H4 (cell line): Measurements from ENCODE around the gene ATP12A. TPM values are rescaled to one million over a fixed set of nuclear protein-coding genes. Genes with fewer than 3 reads are reported as not detected.
A peak's percentile ranks its signal among the peaks of the same experiment; 100 is the strongest.

ENCODE experiments used
- DNase-seq: peaks from one replicate; pipeline ENCODE4 v3.0.0-alpha.2; 2015; ENCODE audit warnings: low spot score
- total RNA-seq: library from RNA; depleted of rRNA; stranded (reverse); fragments of >200 nt; shearing (Covaris generic); gene quantifications from 2 replicates; pipeline ENCODE4 v1.2.3, GENCODE V29; 2014

Gene ATP12A
- total RNA-seq, 1 experiment from 2014 or later = 0.08 TPM

DNA sequence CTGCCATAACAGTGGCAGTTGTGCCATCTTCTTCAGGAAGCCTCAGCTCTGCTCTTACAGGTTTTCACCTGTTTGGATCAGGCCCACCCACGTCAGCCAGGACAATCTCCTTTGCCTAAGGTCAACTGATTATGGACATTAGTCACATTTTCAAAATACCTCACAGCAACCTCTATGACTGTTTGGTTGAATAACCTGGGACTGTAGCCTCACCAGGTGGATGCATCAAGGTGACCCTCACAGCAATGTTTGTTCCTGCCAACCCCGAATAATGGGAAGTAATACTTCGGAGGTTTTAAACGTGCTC lies 17.2 kb upstream of the ATP12A start:
- DNase-seq = no peak

GRCh38 chr13:24663586-24663985 lies 16.6 kb upstream of the ATP12A start:
- DNase-seq = no peak

DNA sequence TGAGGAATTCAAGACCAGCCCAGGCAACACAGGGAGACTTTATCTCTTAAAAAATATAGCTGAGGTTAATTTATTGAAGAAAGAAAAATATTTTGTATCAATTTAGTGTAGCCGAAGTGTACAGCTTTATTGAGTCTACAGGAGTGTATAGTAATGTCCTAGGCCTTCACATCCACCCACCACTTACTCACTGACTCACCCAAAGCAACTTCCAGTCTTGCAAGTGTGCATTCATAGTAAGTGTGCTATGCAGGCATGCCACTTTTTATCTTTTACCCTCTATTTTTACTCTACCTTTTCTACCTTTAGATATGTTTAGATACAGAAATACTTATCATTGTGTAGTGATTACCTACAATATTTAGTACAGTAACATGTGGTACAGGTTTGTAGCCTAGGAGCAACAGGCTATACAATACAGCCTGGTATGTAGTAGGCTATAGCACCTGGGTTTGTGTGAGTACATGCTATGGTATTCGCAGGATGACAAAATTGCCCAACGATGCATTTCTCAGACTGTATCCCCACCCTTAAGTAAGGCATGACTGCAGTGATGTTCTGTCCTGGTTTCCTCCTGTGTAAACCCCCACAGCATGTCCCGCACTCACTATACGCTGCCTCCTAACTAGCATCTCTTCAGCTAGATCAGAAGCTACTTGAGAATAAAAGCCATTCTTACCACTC lies 15.3 kb upstream of the ATP12A start:
- DNase-seq = no peak

- no peak for DNase-seq
Measured at GRCh38 chr13:24668511-24668910, 11.7 kb upstream of the ATP12A start.

GRCh38 chr13:24668955-24669582 lies 11.1 kb upstream of the ATP12A start:
- DNase-seq = no peak

GRCh38 chr13:24670174-24670573 lies 10.0 kb upstream of the ATP12A start:
- DNase-seq = no peak

- DNase-seq = peak; percentile 45
Measured at GRCh38 chr13:24670961-24671381, 9.2 kb upstream of the ATP12A start.

DNA sequence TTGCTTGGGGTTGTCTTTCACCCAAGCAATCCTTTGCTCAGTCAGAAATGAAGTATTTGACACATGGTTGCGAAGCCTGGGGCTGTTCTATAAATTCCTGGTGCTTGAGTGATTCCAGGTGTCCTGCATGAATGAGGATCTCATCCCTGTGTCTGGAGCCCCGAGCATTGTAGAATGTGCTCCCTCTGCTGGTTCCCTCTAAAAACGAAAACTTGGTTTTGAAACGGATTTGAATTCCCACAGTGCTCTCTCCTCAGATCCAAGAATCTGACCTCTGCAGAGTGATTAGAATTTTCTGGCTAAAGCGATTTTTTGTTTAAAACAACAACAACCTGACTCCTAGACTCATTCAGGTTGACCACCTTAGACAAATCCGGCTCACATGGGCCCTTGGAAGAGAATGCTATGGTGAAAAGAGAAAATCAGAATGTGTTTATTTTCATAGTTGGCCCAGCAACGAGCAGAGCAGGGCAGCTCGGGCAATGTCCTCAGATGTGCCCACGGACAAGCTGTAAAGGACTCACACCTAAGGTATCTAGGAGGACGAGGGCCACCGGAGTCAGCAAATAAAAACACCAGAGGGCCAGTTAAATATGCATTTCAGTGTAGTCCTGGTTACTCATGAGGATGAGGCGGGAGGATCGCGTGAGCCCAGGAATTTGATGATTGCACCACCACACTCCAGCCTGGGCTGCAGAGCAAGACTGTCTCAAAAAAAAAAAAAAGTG lies 8.7 kb upstream of the ATP12A start:
- DNase-seq = peak; percentile 38

GRCh38 chr13:24672141-24673132 lies 7.8 kb upstream of the ATP12A start:
- DNase-seq = no peak

DNA sequence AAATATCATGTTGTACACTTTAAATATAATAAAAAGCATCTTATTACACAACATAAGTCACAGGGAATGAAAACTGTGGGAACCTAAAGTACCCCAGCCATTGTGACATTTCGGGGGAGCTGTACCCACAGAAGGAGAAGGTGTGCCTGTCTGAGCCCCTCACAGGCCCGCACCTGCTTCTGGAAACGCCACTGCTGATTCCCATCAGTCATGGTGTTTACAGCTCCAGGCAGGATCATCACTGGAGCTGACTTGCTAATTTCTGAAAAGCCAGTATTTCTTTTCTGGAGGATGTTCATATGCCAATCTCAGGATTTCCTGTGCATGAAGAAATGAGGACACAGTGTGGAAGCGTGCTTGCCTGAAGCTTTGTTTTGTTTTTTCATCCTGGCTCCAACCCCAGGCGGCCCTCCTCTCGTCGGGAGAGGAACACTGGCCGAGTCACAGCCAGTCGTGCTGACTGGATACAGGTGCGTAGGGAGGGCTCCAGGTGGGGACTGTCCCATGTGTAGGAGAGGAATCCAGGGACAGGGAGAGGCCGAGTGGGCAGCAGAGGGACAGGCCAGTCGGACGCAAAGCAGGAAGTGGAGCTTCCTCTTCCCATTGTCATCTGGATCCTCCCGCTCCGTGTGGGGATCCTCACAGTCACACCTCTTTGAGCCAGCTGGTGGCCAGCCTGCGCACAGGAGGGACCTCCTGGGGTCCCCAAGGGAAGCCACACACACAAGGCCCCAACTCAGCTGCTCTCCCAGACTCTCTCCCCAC lies 4.2 kb upstream of the ATP12A start:
- no peak for DNase-seq

GRCh38 chr13:24678151-24678550 lies 2.1 kb upstream of the ATP12A start:
- no peak for DNase-seq

DNA sequence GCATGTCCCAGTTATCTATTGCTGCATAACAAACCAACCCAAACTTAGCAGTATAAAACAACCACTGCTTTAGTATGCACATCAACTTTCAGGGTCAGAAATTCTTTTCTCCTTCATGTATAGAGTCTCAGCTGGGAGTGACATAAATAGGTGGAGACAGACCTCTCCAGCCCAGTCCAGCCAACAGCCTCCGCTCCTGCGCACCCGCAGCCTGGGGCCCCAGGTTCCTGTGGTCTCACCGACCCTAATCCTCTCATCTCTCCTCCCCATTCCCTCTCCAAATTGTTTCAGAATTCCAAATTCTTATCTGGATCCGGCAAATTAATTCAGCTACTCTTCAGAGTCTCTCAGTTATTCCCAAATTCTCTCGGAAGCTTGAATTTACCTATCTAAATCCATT lies 522 bp upstream of the ATP12A start:
- no peak for DNase-seq

DNA sequence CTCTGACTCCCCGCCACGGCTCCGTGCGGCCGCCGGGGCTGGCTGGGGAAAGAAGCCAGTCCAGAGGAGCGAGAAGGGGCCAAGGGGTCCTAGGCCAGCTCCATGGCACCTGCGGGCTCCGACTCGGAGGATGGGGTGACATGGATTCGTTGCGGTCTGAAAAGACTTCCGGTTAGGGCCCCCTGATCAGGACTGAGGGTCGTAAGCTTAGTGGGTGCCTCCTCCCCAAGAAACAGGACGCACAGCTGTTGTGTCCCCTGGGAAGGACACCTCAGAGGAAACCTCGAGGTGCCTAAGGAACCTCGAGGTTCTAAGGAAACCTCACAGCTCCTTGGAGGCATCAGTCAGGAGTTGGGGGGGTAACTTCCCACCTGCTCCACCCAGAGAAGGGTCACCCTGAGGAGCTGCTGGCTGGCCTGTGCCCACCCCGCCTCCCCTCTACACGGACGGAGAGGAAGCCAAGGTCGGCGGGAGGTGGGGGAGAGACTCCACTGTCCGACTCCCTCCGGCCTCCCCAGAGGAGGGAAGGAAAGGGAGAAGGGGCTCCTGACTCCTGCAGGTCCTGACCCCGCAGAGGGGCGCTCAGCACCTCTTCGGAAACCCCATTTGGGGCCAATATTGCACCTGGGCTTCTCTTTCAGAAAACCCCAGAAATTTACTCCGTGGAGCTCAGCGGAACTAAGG lies 855 bp downstream of the ATP12A start:
- no peak for DNase-seq

DNA sequence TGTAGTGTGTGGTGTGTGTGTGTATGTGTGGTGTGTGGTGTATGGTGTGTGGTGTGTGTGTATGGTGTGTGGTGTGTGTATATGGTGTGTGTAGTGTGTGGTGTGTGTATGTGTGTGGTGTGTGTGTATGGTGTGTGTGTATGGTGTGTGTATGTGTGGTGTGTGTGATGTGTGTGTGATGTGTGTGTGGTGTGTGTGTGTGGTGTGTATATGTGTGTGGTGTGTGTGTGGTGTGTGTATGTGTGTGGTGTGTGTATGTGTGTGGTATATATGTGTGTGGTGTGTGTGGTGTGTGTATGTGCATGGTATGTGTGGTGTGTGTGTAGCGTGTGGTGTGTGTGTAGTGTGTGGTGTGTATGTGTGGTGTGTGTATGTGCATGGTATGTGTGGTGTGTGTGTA lies 1.7 kb downstream of the ATP12A start:
- no peak for DNase-seq

GRCh38 chr13:24682353-24682752 lies 2.1 kb downstream of the ATP12A start:
- DNase-seq = no peak

- no peak for DNase-seq
Measured at GRCh38 chr13:24683351-24683750, 3.1 kb downstream of the ATP12A start.

GRCh38 chr13:24683838-24684599 lies 3.8 kb downstream of the ATP12A start:
- DNase-seq = peak; percentile 69

GRCh38 chr13:24684600-24684998 lies 4.4 kb downstream of the ATP12A start:
- DNase-seq = peak; percentile 52

- no peak for DNase-seq
Measured at GRCh38 chr13:24685314-24685713, 5.1 kb downstream of the ATP12A start.

DNA sequence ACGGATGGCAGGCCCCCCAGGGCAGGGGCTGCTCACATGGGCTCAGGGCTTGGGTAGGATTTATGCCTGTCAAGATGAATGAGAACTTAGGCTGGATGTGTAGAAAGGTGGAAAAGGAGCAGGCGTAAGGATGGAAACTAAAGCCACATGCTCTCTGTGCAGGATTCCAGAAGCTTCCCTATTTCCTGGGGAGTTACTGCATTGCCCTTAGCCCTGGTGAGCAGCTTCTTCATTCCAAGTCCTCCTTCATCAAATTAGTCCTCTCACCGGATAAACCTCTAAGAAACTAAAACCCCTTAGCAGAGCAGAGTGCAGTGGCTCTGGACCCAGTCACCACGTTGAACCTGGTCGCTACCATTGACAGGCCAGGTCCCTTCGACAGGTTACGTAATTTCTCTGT lies 7.4 kb downstream of the ATP12A start:
- no peak for DNase-seq
